ENCODE measurements around the gene ZNF385B. TPM values are rescaled to one million over a fixed set of nuclear protein-coding genes. Genes with fewer than 3 reads are reported as not detected.

Gene ZNF385B
- total RNA-seq, 1 donor from 2014 or later = not detected

DNA sequence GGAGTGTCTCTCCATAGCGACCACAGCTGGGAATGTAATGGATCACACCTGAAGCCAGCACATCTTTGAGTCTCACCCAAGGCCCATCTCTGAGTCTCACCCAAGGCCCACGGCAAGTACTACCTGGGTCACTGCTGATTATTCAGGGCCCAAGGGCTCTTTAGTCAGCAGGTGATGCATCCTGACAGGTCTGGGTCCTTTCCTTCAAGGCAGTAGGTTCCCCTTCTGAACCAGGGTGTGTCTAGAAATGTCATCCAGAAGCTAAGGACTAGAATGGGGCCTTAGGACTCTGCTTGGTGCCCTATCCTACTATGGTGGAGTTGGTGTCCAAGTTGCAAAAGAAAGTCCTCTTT lies 248.1 kb downstream of the ZNF385B start:
- TF ChIP-seq, protein P1, sequence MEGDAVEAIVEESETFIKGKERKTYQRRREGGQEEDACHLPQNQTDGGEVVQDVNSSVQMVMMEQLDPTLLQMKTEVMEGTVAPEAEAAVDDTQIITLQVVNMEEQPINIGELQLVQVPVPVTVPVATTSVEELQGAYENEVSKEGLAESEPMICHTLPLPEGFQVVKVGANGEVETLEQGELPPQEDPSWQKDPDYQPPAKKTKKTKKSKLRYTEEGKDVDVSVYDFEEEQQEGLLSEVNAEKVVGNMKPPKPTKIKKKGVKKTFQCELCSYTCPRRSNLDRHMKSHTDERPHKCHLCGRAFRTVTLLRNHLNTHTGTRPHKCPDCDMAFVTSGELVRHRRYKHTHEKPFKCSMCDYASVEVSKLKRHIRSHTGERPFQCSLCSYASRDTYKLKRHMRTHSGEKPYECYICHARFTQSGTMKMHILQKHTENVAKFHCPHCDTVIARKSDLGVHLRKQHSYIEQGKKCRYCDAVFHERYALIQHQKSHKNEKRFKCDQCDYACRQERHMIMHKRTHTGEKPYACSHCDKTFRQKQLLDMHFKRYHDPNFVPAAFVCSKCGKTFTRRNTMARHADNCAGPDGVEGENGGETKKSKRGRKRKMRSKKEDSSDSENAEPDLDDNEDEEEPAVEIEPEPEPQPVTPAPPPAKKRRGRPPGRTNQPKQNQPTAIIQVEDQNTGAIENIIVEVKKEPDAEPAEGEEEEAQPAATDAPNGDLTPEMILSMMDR (IDR thresholded peaks at IDR 0.05; ENCODE audit: partially characterized antibody, unreplicated experiment) = no peak
- Mint-ChIP-seq H3K9me3 (ENCODE audit: unreplicated experiment) (no peaks in the 10 kb centered on the region), H3K27me3 (ENCODE audit: unreplicated experiment) (no peaks in the 10 kb centered on the region), H3K4me3 (ENCODE audit: unreplicated experiment) (no peak overlapping the region), H3K36me3 (ENCODE audit: unreplicated experiment) (no peaks in the 10 kb centered on the region), H3K4me1 (ENCODE audit: low read depth, unreplicated experiment) (no peaks in the 10 kb centered on the region), H3K27ac (ENCODE audit: unreplicated experiment) (no peak overlapping the region)
- no peak for DNase-seq

DNA sequence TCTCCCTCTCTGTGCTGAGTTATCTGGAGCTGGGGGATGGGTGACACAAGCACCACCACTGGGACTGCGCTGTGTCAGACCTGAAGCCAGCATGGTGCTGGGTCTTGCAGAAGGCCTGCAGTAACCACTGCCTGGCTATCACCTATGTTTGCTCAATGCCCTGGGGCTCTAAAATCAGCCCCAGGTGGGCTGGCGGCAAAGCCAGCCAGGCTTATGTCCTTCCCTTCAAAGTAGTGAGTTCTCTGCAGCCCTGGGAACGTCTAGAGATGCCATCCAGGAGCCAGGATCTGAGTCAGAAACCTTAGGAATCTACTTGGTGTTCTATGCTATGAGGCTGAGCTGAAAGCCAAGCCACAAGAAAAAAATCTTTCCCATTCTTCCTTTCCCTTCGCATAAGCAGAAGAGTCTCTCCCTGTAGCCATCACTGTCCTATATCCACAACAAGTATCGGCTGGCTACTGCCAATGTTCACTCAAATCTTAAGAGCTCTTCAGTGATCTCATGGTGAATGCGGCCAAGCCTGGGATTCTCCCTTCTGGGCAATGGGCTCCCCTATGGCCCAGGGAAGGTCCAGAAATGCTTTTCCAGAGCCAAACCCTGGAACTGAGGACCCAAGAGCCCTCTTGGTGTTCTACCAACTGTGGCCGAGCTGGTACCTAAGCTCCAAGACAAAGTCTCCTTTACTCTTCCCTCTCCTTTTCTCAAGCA lies 248.7 kb downstream of the ZNF385B start:
- Mint-ChIP-seq H3K36me3 (ENCODE audit: unreplicated experiment) (no peaks in the 10 kb centered on the region), H3K4me1 (ENCODE audit: low read depth, unreplicated experiment) (no peaks in the 10 kb centered on the region), H3K27me3 (ENCODE audit: unreplicated experiment) (no peaks in the 10 kb centered on the region), H3K9me3 (ENCODE audit: unreplicated experiment) (no peaks in the 10 kb centered on the region), H3K27ac (ENCODE audit: unreplicated experiment) (no peak overlapping the region), H3K4me3 (ENCODE audit: unreplicated experiment) (no peak overlapping the region)
- TF ChIP-seq, protein P1 (IDR thresholded peaks at IDR 0.05; ENCODE audit: partially characterized antibody, unreplicated experiment) = no peak
- DNase-seq = no peak

DNA sequence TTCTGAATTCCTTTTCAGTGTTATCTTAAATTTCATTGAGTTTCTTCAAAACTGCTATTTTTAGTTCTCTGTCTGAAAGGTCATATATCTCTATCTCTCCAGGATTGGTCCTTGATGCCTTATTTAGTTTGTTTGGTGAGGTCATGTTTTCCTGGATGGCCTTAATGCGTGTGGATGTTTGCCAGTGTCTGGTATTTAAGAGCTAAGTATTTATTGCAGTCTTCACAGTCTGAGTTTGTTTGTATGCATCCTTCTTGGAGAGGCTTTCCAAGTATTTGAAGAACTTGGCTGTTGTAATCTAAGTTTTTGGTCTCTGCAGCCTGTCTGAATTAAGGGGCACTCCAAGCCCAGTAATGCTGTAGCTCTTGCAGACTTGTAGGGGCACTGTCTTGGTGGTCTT lies 249.3 kb downstream of the ZNF385B start:
- Mint-ChIP-seq H3K27me3 (ENCODE audit: unreplicated experiment) (no peaks in the 10 kb centered on the region), H3K27ac (ENCODE audit: unreplicated experiment) (no peak overlapping the region), H3K4me1 (ENCODE audit: low read depth, unreplicated experiment) (no peaks in the 10 kb centered on the region), H3K36me3 (ENCODE audit: unreplicated experiment) (no peaks in the 10 kb centered on the region), H3K9me3 (ENCODE audit: unreplicated experiment) (no peaks in the 10 kb centered on the region), H3K4me3 (ENCODE audit: unreplicated experiment) (no peak overlapping the region)
- DNase-seq = no peak
- TF ChIP-seq, protein P1 (IDR thresholded peaks at IDR 0.05; ENCODE audit: partially characterized antibody, unreplicated experiment) = no peak

DNA sequence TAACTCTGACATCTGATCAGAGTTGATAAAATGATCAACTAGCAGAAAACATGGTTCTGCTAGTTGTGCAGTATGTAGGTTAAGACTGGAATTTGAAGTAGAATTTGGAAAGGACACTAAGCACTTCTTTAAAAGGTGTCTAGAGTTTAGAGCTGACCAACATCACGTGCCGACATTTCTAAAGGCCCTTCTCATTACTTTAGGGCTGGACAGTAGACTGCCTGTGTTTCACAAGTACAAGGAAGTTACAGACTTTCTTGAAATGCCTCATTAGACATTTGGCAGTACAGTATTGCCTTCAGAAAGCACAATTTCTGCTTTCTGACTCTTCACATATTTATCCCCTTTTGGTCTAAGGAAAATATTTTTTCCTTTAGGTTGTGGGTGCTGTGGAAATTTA lies 255.3 kb downstream of the ZNF385B start:
- no peaks in the 10 kb centered on the region for H3K36me3 Mint-ChIP-seq (ENCODE audit: unreplicated experiment)
- H3K27ac Mint-ChIP-seq (ENCODE audit: unreplicated experiment) = no peak overlapping the region
- H3K9me3 Mint-ChIP-seq (ENCODE audit: unreplicated experiment) = no peaks in the 10 kb centered on the region
- DNase-seq = no peak
- H3K4me3 Mint-ChIP-seq (ENCODE audit: unreplicated experiment) = no peak overlapping the region
- TF ChIP-seq, protein P1 (IDR thresholded peaks at IDR 0.05; ENCODE audit: partially characterized antibody, unreplicated experiment) = no peak
- no peaks in the 10 kb centered on the region for H3K27me3 Mint-ChIP-seq (ENCODE audit: unreplicated experiment)
- no peaks in the 10 kb centered on the region for H3K4me1 Mint-ChIP-seq (ENCODE audit: low read depth, unreplicated experiment)

DNA sequence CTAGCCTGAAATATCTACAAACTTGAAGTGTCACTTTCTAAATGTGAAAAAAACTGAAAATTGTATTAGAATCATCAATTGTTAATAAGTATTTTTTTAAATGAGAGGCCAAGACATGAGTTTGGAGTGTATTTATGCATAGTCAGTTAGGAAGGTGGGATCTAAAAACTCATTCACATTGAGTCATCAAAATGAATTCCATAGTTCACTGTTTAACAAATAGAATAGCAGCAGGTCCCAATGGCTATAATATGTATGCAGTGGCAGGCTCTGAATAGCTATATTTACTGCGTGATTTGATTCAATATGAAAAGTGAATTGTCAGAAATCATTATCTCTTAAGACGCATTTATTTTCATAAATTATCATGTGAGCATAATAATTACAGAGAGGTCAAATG lies 256.1 kb downstream of the ZNF385B start:
- H3K9me3 Mint-ChIP-seq (ENCODE audit: unreplicated experiment) = no peaks in the 10 kb centered on the region
- H3K27ac Mint-ChIP-seq (ENCODE audit: unreplicated experiment) = no peak overlapping the region
- no peak for DNase-seq
- no peak overlapping the region for H3K4me3 Mint-ChIP-seq (ENCODE audit: unreplicated experiment)
- no peaks in the 10 kb centered on the region for H3K27me3 Mint-ChIP-seq (ENCODE audit: unreplicated experiment)
- no peaks in the 10 kb centered on the region for H3K36me3 Mint-ChIP-seq (ENCODE audit: unreplicated experiment)
- no peaks in the 10 kb centered on the region for H3K4me1 Mint-ChIP-seq (ENCODE audit: low read depth, unreplicated experiment)
- TF ChIP-seq, protein P1 (IDR thresholded peaks at IDR 0.05; ENCODE audit: partially characterized antibody, unreplicated experiment) = no peak
